Neural cell (in vitro differentiated cells): Measurements from ENCODE around the gene SAMD8.

Experiments
- EP300 ChIP-seq: fragments of 450-650 bp; conservative IDR thresholded peaks from 2 replicates; pipeline ENCODE4 v1.6.1; 2014; ENCODE audit warnings: antibody characterized with exemption, mild to moderate bottlenecking, moderate library complexity; ENCODE audit not compliant: poor library complexity, severe bottlenecking
- EZH2 ChIP-seq: fragments of 200-600, 300-800 bp; shearing (Covaris generic), sonication (generic); IDR thresholded peaks from 2 replicates; pipeline ENCODE4 v1.6.1; 2014; ENCODE audit warnings: antibody characterized with exemption, low read length, borderline replicate concordance, mild to moderate bottlenecking; ENCODE audit not compliant: insufficient read depth, poor library complexity, severe bottlenecking
- MXI1 ChIP-seq: fragments of 450-650 bp; conservative IDR thresholded peaks from 2 replicates; pipeline ENCODE4 v1.6.1; 2014; ENCODE audit warnings: antibody characterized with exemption, mild to moderate bottlenecking; ENCODE audit not compliant: poor library complexity, severe bottlenecking
- POLR2AphosphoS5 ChIP-seq: IDR thresholded peaks from 2 replicates; pipeline ENCODE4 v1.6.1; 2012
- RAD21 ChIP-seq: fragments of 450-650 bp; conservative IDR thresholded peaks from 2 replicates; pipeline ENCODE4 v1.6.1; 2014; ENCODE audit warnings: antibody characterized with exemption, mild to moderate bottlenecking, moderate library complexity
- SMC3 ChIP-seq: fragments of 450-650 bp; conservative IDR thresholded peaks from 2 replicates; pipeline ENCODE4 v1.6.1; 2014; ENCODE audit warnings: antibody characterized with exemption, mild to moderate bottlenecking, moderate library complexity; ENCODE audit not compliant: poor library complexity
- TAF1 ChIP-seq: IDR thresholded peaks from 2 replicates; pipeline ENCODE4 v1.6.1; 2012; ENCODE audit warnings: low read depth
- TF ChIP-seq, protein P1 (sequence below): fragments of 450-650 bp; IDR thresholded peaks from 2 replicates; pipeline ENCODE4 v1.5.1; 2014; ENCODE audit warnings: antibody characterized with exemption, mild to moderate bottlenecking, moderate library complexity; ENCODE audit not compliant: poor library complexity, severe bottlenecking
- TF ChIP-seq, protein P2 (sequence below): IDR thresholded peaks from 2 replicates; pipeline ENCODE4 v1.6.1; 2012; ENCODE audit warnings: borderline replicate concordance

DNA sequence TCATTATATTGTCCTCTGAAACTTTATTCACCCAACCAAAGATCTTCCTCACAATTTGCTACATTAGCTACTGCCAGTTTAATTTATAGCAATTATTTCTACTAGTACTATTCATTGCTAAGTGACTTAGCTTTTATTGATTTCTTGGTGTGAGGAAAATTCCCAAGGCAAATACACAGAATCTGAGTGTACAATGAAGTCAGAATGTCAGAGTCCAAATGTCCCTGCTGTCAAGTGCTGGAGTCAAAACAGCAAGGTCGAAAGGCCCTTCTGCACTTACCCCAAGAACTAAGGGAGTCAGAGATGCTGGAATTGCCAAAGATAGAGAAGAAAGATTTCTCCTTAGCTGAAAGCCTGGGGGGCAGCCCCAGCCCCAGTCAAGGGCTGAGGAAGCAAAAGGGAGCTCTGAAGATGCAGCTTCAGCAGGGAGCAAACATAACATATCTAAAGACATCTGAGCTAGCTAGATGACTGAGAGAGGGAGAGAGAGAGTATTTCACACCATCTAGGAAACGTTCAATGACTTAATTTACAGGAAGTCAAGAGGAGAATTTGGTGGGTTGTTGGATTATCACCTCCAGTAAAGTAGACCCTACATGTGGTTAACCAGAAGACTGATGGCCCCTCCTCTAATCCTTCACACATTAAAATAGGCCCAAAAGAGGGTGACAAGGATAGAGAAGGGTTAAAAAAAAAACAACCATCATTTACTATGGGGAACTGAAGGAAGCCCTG, 36.6 kb upstream of the SAMD8 start:
- TF ChIP-seq, protein P1, sequence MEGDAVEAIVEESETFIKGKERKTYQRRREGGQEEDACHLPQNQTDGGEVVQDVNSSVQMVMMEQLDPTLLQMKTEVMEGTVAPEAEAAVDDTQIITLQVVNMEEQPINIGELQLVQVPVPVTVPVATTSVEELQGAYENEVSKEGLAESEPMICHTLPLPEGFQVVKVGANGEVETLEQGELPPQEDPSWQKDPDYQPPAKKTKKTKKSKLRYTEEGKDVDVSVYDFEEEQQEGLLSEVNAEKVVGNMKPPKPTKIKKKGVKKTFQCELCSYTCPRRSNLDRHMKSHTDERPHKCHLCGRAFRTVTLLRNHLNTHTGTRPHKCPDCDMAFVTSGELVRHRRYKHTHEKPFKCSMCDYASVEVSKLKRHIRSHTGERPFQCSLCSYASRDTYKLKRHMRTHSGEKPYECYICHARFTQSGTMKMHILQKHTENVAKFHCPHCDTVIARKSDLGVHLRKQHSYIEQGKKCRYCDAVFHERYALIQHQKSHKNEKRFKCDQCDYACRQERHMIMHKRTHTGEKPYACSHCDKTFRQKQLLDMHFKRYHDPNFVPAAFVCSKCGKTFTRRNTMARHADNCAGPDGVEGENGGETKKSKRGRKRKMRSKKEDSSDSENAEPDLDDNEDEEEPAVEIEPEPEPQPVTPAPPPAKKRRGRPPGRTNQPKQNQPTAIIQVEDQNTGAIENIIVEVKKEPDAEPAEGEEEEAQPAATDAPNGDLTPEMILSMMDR: no peak
- no peak for TF ChIP-seq TAF1
- no peak for TF ChIP-seq EP300
- no peak for TF ChIP-seq SMC3
- no peak for TF ChIP-seq RAD21
- no peak for TF ChIP-seq POLR2AphosphoS5
- TF ChIP-seq, protein P2, sequence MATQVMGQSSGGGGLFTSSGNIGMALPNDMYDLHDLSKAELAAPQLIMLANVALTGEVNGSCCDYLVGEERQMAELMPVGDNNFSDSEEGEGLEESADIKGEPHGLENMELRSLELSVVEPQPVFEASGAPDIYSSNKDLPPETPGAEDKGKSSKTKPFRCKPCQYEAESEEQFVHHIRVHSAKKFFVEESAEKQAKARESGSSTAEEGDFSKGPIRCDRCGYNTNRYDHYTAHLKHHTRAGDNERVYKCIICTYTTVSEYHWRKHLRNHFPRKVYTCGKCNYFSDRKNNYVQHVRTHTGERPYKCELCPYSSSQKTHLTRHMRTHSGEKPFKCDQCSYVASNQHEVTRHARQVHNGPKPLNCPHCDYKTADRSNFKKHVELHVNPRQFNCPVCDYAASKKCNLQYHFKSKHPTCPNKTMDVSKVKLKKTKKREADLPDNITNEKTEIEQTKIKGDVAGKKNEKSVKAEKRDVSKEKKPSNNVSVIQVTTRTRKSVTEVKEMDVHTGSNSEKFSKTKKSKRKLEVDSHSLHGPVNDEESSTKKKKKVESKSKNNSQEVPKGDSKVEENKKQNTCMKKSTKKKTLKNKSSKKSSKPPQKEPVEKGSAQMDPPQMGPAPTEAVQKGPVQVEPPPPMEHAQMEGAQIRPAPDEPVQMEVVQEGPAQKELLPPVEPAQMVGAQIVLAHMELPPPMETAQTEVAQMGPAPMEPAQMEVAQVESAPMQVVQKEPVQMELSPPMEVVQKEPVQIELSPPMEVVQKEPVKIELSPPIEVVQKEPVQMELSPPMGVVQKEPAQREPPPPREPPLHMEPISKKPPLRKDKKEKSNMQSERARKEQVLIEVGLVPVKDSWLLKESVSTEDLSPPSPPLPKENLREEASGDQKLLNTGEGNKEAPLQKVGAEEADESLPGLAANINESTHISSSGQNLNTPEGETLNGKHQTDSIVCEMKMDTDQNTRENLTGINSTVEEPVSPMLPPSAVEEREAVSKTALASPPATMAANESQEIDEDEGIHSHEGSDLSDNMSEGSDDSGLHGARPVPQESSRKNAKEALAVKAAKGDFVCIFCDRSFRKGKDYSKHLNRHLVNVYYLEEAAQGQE: no peak
- no peak for TF ChIP-seq EZH2
- TF ChIP-seq MXI1: no peak
